H1 (cell line): ENCODE results near the gene RAPH1. TPM values are rescaled to one million over a fixed set of nuclear protein-coding genes. Genes with fewer than 3 reads are reported as not detected.

Source experiments
- CTCF ChIA-PET: fragments of 300-600 bp; sonication (Branson Sonifier 250); formaldehyde crosslinking; loops from one replicate; lab custom pipeline; 2021; ENCODE audit not compliant: partially characterized antibody; lab: Charles Lee
- POLR2A ChIA-PET: fragments of 300-600 bp; sonication (Branson Sonifier 250); formaldehyde crosslinking; loops from one replicate; lab custom pipeline; 2021; ENCODE audit warnings: inconsistent platforms; ENCODE audit not compliant: partially characterized antibody; lab: Charles Lee
- DNase-seq, 2 experiments: peaks; one replicate each; pipeline versions ENCODE4 v3.0.0 to v3.0.0-alpha.2; 2010 to 2022; ENCODE audit warnings: low spot score in 2 of 2, low read depth in 1 of 2, mixed read lengths in 1 of 2
- FAIRE-seq: peaks from 2 replicates; lab custom pipeline; 2011; peaks lifted over from hg19 to GRCh38; lab: Jason Lieb, UNC
- H2AFZ ChIP-seq: 2 replicates; pipeline ENCODE4 v1.8.1; 2012; ENCODE audit warnings: low read length, inconsistent platforms
- H2AK5ac ChIP-seq: 2 replicates; pipeline ENCODE4 v1.6.1; 2013; ENCODE audit warnings: low read depth, low read length
- H2BK120ac ChIP-seq: replicated peaks from 2 replicates; pipeline ENCODE3; 2013; ENCODE audit warnings: low read depth, low read length, inconsistent platforms
- H2BK12ac ChIP-seq: 2 replicates; pipeline ENCODE4 v1.6.1; 2013; ENCODE audit warnings: low read depth, low read length
- H2BK15ac ChIP-seq: 2 replicates; pipeline ENCODE4 v1.6.1; 2013; ENCODE audit warnings: low read length
- H2BK20ac ChIP-seq: 2 replicates; pipeline ENCODE4 v1.6.1; 2013; ENCODE audit warnings: low read length
- H2BK5ac ChIP-seq: 2 replicates; pipeline ENCODE4 v1.6.1; 2013; ENCODE audit warnings: low read depth, low read length
- H3K14ac ChIP-seq: 2 replicates; pipeline ENCODE4 v1.6.1; 2013; ENCODE audit warnings: inconsistent platforms; ENCODE audit not compliant: insufficient read length
- H3K18ac ChIP-seq: 2 replicates; pipeline ENCODE4 v1.6.1; 2013; ENCODE audit warnings: low read length; ENCODE audit errors: extremely low read depth
- H3K23ac ChIP-seq: 2 replicates; pipeline ENCODE4 v1.6.1; 2013; ENCODE audit warnings: inconsistent platforms; ENCODE audit not compliant: insufficient read length
- H3K23me2 ChIP-seq: 2 replicates; pipeline ENCODE4 v1.6.1; 2013; ENCODE audit warnings: low read depth, low read length
- H3K27ac ChIP-seq: 2 replicates; pipeline ENCODE4 v1.6.1; 2011; ENCODE audit warnings: low read depth, low read length, inconsistent platforms
- H3K27me3 ChIP-seq, 4 experiments: replicated peaks in 1 of 4; 1 replicate in 1 of 4; 2 replicates in 3 of 4; pipeline versions ENCODE4 v1.6.1 to v1.8.1; 2011 to 2013; ENCODE audit warnings: low read length in 3 of 4, mild to moderate bottlenecking in 3 of 4, inconsistent platforms in 2 of 4, mixed read lengths in 2 of 4, moderate library complexity in 1 of 4; ENCODE audit not compliant: control insufficient read depth in 3 of 4, insufficient read depth in 3 of 4; ENCODE audit errors: extremely low read depth in 1 of 4
- H3K36me3 ChIP-seq, 4 experiments: 2 replicates each; pipeline versions ENCODE4 v1.6.1 to v1.8.1; 2011 to 2013; ENCODE audit warnings: mild to moderate bottlenecking in 4 of 4, low read length in 3 of 4, moderate library complexity in 2 of 4, control low read depth in 1 of 4, inconsistent platforms in 1 of 4; ENCODE audit not compliant: insufficient read depth in 4 of 4, control insufficient read depth in 2 of 4
- H3K4ac ChIP-seq: replicated peaks from 2 replicates; pipeline ENCODE3; 2013; ENCODE audit warnings: low read length, low read depth, mixed read lengths, inconsistent platforms; ENCODE audit not compliant: insufficient read length
- H3K4me1 ChIP-seq, 4 experiments: replicated peaks in 1 of 4; 1 replicate in 1 of 4; 2 replicates in 3 of 4; pipeline versions ENCODE4 v1.6.1 to v1.8.1; 2011 to 2013; ENCODE audit warnings: low read length in 3 of 4, inconsistent platforms in 2 of 4, mixed read lengths in 1 of 4; ENCODE audit not compliant: insufficient read depth in 4 of 4, control insufficient read depth in 3 of 4
- H3K4me2 ChIP-seq, 2 experiments: 2 replicates each; pipeline versions ENCODE4 v1.6.1 to v1.8.1; 2011 to 2013; ENCODE audit warnings: low read depth in 2 of 2, low read length in 2 of 2, control low read depth in 1 of 2, inconsistent platforms in 1 of 2, mild to moderate bottlenecking in 1 of 2; ENCODE audit not compliant: insufficient read depth in 1 of 2
- H3K4me3 ChIP-seq, 4 experiments: fragments of 200-600, 300-600 bp in 1 of 4; sonication (generic), shearing (Covaris generic), sonication (Bioruptor Twin) in 1 of 4; 2 replicates each; pipeline versions ENCODE4 v1.5.1 to v1.8.1; 2011 to 2016; ENCODE audit warnings: low read length in 4 of 4, low read depth in 3 of 4, control low read depth in 2 of 4, inconsistent platforms in 2 of 4, mild to moderate bottlenecking in 2 of 4, mixed read lengths in 1 of 4, moderate library complexity in 1 of 4; ENCODE audit not compliant: insufficient read depth in 2 of 4; ENCODE audit errors: extremely low read depth in 1 of 4
- H3K56ac ChIP-seq: replicated peaks from 2 replicates; pipeline ENCODE3; 2013; ENCODE audit warnings: low read depth, mild to moderate bottlenecking, mixed read lengths, low read length, inconsistent platforms; ENCODE audit not compliant: insufficient read length
- H3K79me1 ChIP-seq: 2 replicates; pipeline ENCODE4 v1.6.1; 2013; ENCODE audit warnings: low read depth, low read length, control low read depth
- H3K79me2 ChIP-seq, 2 experiments: 2 replicates each; pipeline versions ENCODE4 v1.6.1 to v1.8.1; 2012 to 2013; ENCODE audit warnings: low read length in 2 of 2, mild to moderate bottlenecking in 2 of 2, inconsistent platforms in 1 of 2; ENCODE audit not compliant: insufficient read depth in 2 of 2, control insufficient read depth in 1 of 2
- H3K9ac ChIP-seq, 4 experiments: replicated peaks in 1 of 4; 1 replicate in 1 of 4; 2 replicates in 3 of 4; pipeline versions ENCODE4 v1.6.1 to v1.8.1; 2011 to 2013; ENCODE audit warnings: low read depth in 3 of 4, low read length in 3 of 4, control low read depth in 2 of 4, mild to moderate bottlenecking in 2 of 4, moderate library complexity in 2 of 4, inconsistent platforms in 1 of 4; ENCODE audit errors: extremely low read depth in 1 of 4
- H3K9me3 ChIP-seq, 2 experiments: 2 replicates each; pipeline versions ENCODE4 v1.6.1 to v1.8.1; 2012 to 2013; ENCODE audit warnings: mild to moderate bottlenecking in 2 of 2, moderate library complexity in 2 of 2, control low read depth in 1 of 2, inconsistent platforms in 1 of 2, low read depth in 1 of 2, low read length in 1 of 2, mixed read lengths in 1 of 2; ENCODE audit not compliant: insufficient read depth in 2 of 2
- H4K20me1 ChIP-seq, 2 experiments: replicated peaks in 1 of 2; 2 replicates each; pipeline versions ENCODE3 to v1.8.1; 2011 to 2013; ENCODE audit warnings: inconsistent platforms in 2 of 2, low read length in 2 of 2, mild to moderate bottlenecking in 1 of 2; ENCODE audit not compliant: insufficient read depth in 2 of 2, control insufficient read depth in 1 of 2
- H4K5ac ChIP-seq: 2 replicates; pipeline ENCODE4 v1.6.1; 2013; ENCODE audit warnings: low read length, low read depth, mixed read lengths, inconsistent platforms; ENCODE audit not compliant: insufficient read length
- H4K8ac ChIP-seq: 2 replicates; pipeline ENCODE4 v1.8.0; 2013; ENCODE audit warnings: mild to moderate bottlenecking, moderate library complexity, low read length, inconsistent platforms; ENCODE audit not compliant: insufficient read depth; ENCODE audit errors: extremely low read depth
- H4K91ac ChIP-seq: replicated peaks from 2 replicates; pipeline ENCODE3; 2013; ENCODE audit warnings: low read length, mixed read lengths, inconsistent platforms; ENCODE audit not compliant: insufficient read length
- TAF1 ChIP-seq: IDR thresholded peaks from 2 replicates; pipeline ENCODE4 v1.6.1; 2011; ENCODE audit warnings: mild to moderate bottlenecking, low read depth, low read length
- WGBS, 2 experiments: shearing (Covaris generic) in 1 of 2; methylation state at CpG; one replicate each; pipeline versions ENCODE4 v1.1.6 to v1.1.7; 2013 to 2015; ENCODE audit warnings: low lambda C conversion rate in 2 of 2, mixed read lengths in 2 of 2, inconsistent platforms in 1 of 2, low coverage in 1 of 2, missing lambda C conversion rate in 1 of 2; ENCODE audit not compliant: insufficient replicate concordance in 2 of 2, insufficient coverage in 1 of 2, insufficient read length in 1 of 2; ENCODE audit errors: extremely low coverage in 1 of 2, missing lambda C conversion rate in 1 of 2; 5-methylcytosine and 5-hydroxymethylcytosine counted together
- polyA plus RNA-seq, 7 experiments: library from polyadenylated mRNA; depleted of rRNA in 3 of 7; stranded (reverse) in 5 of 7; unstranded in 2 of 7; fragments of >200 nt in 5 of 7; fragments of 200-250 nt in 2 of 7; gene quantifications; 1 replicate in 5 of 7; 2 replicates in 1 of 7; 4 replicates in 1 of 7; pipeline versions ENCODE4 v1.2.1 to v1.2.3, GENCODE V29; 2011 to 2013; ENCODE audit warnings: missing spikeins in 2 of 7, mixed read lengths in 2 of 7
- total RNA-seq: library from RNA; stranded (reverse); fragmentation: NEBNext Ultra II Directional; extraction: Animal tissue kit (Norgen Biotek cat#: 25700); gene quantifications from 2 replicates; pipeline ENCODE4 v1.2.1, GENCODE V29; 2021

RAPH1 gene
- total and polyA plus RNA-seq, 2 of the 8 experiments (the other 6 are each of a cell fraction or from before 2014, with no cell fraction given): 3.8 to 27.4 TPM

DNA sequence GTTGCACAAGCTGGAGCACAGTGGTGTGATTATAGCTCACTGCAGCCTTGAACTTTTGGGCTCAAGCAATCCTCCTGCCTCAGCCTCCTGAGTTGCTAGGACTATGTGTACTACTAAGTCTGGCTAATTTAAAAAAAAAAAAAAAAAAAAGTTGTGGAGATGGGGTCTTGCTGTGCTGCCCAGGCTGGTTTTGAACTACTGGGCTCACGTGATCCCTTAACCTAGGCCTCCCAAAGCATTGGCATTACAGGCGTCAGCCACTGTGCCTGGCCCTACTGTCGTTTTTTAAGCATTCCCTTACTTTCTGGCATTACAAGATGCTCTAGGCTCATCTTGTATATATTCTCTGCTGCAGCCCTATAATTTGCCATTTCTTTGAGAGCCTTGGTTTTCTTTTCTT, 88.3 kb downstream of the RAPH1 start:
- H4K5ac ChIP-seq: no peak overlapping the region
- POLR2A ChIA-PET: no interaction called here
- peaks cover 4 to 32% (median 9%) of the 10 kb centered on the region in 4 experiments; a peak in 7 of 8 replicates for H3K36me3 ChIP-seq

More for the DNA sequence above, 88.3 kb downstream of the RAPH1 start:
- Histone ChIP-seq H4K20me1 (peaks cover 0 to 2% of the 10 kb centered on the region in 2 experiments), H3K4me2 (no peak overlapping the region), H3K4me3 (no peak overlapping the region), H3K56ac (no peak overlapping the region), H3K14ac (no peak overlapping the region), H4K91ac (no peak overlapping the region), H2BK20ac (no peak overlapping the region), H3K18ac (no peak overlapping the region), H3K79me2 (no peaks in the 10 kb centered on the region), H2BK5ac (no peak overlapping the region), H3K9ac (no peak overlapping the region), H3K27me3 (no peaks in the 10 kb centered on the region), H3K4me1 (no peaks in the 10 kb centered on the region), H4K8ac (no peak overlapping the region), H3K79me1 (no peaks in the 10 kb centered on the region), H3K23me2 (no peaks in the 10 kb centered on the region), H3K9me3 (no peaks in the 10 kb centered on the region), H3K4ac (no peak overlapping the region), H3K27ac (no peak overlapping the region), H2BK12ac (no peak overlapping the region), H2AK5ac (no peak overlapping the region), H2AFZ (no peak overlapping the region), H2BK120ac (no peak overlapping the region), H3K23ac (no peak overlapping the region), H2BK15ac (no peak overlapping the region)
- no peak for FAIRE-seq
- no peak for TF ChIP-seq TAF1
- WGBS, 2 experiments: 94% methylated on average over 3 of the region's 3 CpGs; no CpG with 5 or more reads in 1 of the 2 experiments
- DNase-seq: no peak
- CTCF ChIA-PET: interaction anchor here (1.6 kb wide), 1 partner anchor 463 kb away, joined by 3 read pairs; no protein-coding TSS in a partner anchor
